SU-DHL-6 (cell line): Measurements from ENCODE around the gene NFRKB.

Experiments
- H2AFZ ChIP-seq: fragments of 200-600 bp; sonication (generic); 2 replicates; pipeline ENCODE4 v1.6.1; 2014; ENCODE audit warnings: low read depth, mild to moderate bottlenecking, moderate library complexity, mixed read lengths, antibody characterized with exemption, low read length; ENCODE audit not compliant: severe bottlenecking
- H3F3A ChIP-seq: fragments of 200-600 bp; shearing (Covaris generic); 2 replicates; pipeline ENCODE4 v1.6.0; 2016; ENCODE audit warnings: antibody characterized with exemption, mild to moderate bottlenecking; ENCODE audit not compliant: insufficient read depth
- H3K27ac ChIP-seq: fragments of 200-600 bp; sonication (generic); 2 replicates; pipeline ENCODE4 v1.5.1; 2016; ENCODE audit warnings: low read depth, mild to moderate bottlenecking, low read length, moderate library complexity, mixed read lengths
- H3K27me3 ChIP-seq: fragments of 200-600 bp; sonication (generic), shearing (Covaris generic); 2 replicates; pipeline ENCODE4 v1.6.0; 2014; ENCODE audit warnings: mild to moderate bottlenecking, low read length
- H3K36me3 ChIP-seq: fragments of 200-600 bp; sonication (generic); 2 replicates; pipeline ENCODE4 v1.6.1; 2014; ENCODE audit warnings: mild to moderate bottlenecking, low read length, mixed read lengths
- H3K4me2 ChIP-seq: fragments of 300-600, 200-600 bp; shearing (Covaris generic), sonication (generic); 2 replicates; pipeline ENCODE4 v1.6.0; 2014; ENCODE audit warnings: low read length, low read depth, mild to moderate bottlenecking; ENCODE audit not compliant: poor library complexity, severe bottlenecking
- H3K4me3 ChIP-seq: fragments of 200-600 bp; sonication (generic); 2 replicates; pipeline ENCODE4 v1.5.1; 2014; ENCODE audit warnings: antibody characterized with exemption, low read length, mild to moderate bottlenecking, mixed read lengths; ENCODE audit not compliant: insufficient read depth, poor library complexity, severe bottlenecking
- H3K79me2 ChIP-seq: fragments of 200-600 bp; sonication (generic); 2 replicates; pipeline ENCODE4 v1.6.1; 2014; ENCODE audit warnings: mild to moderate bottlenecking, low read length, moderate library complexity; ENCODE audit not compliant: insufficient read depth
- H3K9ac ChIP-seq: fragments of 200-600 bp; sonication (generic); 2 replicates; pipeline ENCODE4 v1.7.0; 2014; ENCODE audit warnings: mild to moderate bottlenecking, low read length
- H3K9me2 ChIP-seq: fragments of 200-600 bp; sonication (generic); replicated peaks from 2 replicates; pipeline ENCODE4 v1.6.1; 2014; ENCODE audit warnings: low read length; ENCODE audit not compliant: insufficient read depth
- H3K9me3 ChIP-seq: fragments of 200-600 bp; sonication (generic); 2 replicates; pipeline ENCODE4 v1.6.1; 2014; ENCODE audit warnings: low read length, mixed read lengths; ENCODE audit not compliant: insufficient read depth
- H4K20me1 ChIP-seq: fragments of 200-600 bp; sonication (generic); 2 replicates; pipeline ENCODE4 v1.6.1; 2014; ENCODE audit warnings: low read depth, mild to moderate bottlenecking, antibody characterized with exemption, low read length, moderate library complexity, mixed read lengths
- CTCF ChIP-seq: fragments of 200-600 bp; sonication (generic); IDR thresholded peaks from one replicate; pipeline ENCODE4 v1.5.1; 2017; ENCODE audit warnings: antibody characterized with exemption, mild to moderate bottlenecking, low read length, moderate library complexity; ENCODE audit not compliant: insufficient read depth, poor library complexity, severe bottlenecking
- EZH2phosphoT487 ChIP-seq: fragments of 200-600 bp; sonication (generic), shearing (Covaris generic); conservative IDR thresholded peaks from 2 replicates; pipeline ENCODE4 v1.6.1; 2018; ENCODE audit warnings: mild to moderate bottlenecking, antibody characterized with exemption, low read length, moderate library complexity, mixed read lengths

The NFRKB gene

GRCh38 chr11:129846508-129847335 lies 48.7 kb downstream of the NFRKB start:
- Histone ChIP-seq H3K9me3 (no peaks in the 10 kb centered on the region), H2AFZ (no peak overlapping the region), H3K27ac (no peak overlapping the region), H3K79me2 (no peaks in the 10 kb centered on the region), H3K27me3 (no peaks in the 10 kb centered on the region), H4K20me1 (no peaks in the 10 kb centered on the region), H3F3A (no peaks in the 10 kb centered on the region), H3K9me2 (no peaks in the 10 kb centered on the region), H3K9ac (no peak overlapping the region), H3K4me2 (no peak overlapping the region), H3K36me3 (no peaks in the 10 kb centered on the region), H3K4me3 (no peak overlapping the region)
- TF ChIP-seq EZH2phosphoT487 (no peak), CTCF (no peak)
